A549 treated with Mapracorat at 1 μM for 4 hours (cell line): Measurements from ENCODE around the gene CYSLTR1. TPM values are rescaled to one million over a fixed set of nuclear protein-coding genes. Genes with fewer than 3 reads are reported as not detected.

Experiments
- total RNA-seq: library from RNA; stranded (reverse); fragments of 200-300 nt; extraction: Qiagen RNA extraction; gene quantifications from 5 replicates; pipeline ENCODE4 v1.2.3, GENCODE V29; 2022

The CYSLTR1 gene, protein sequence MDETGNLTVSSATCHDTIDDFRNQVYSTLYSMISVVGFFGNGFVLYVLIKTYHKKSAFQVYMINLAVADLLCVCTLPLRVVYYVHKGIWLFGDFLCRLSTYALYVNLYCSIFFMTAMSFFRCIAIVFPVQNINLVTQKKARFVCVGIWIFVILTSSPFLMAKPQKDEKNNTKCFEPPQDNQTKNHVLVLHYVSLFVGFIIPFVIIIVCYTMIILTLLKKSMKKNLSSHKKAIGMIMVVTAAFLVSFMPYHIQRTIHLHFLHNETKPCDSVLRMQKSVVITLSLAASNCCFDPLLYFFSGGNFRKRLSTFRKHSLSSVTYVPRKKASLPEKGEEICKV
- total RNA-seq = not detected in 5 replicates

GRCh38 chrX:78327370-78328086 lies at the start of gene CYSLTR1:
Gene CYSLTR1, minus strand, starts transcription at chrX:78327611. Its CDS starts 53,865 bp downstream, at chrX:78273746.

Other genes starting within 250 kb of the CYSLTR1 start
- gene PGK1, start 223.4 kb downstream of the CYSLTR1 start, total RNA-seq = 577 to 626 TPM (median 603 TPM) in 5 replicates
- gene TAF9B, start 188.0 kb downstream of the CYSLTR1 start, total RNA-seq = 11.2 to 12.4 TPM (median 11.7 TPM) in 5 replicates